NCI-H2029 (cell line): ENCODE data around the gene CCNE1.
"Not testable (repeated sequence)": the region's sequence is repeated elsewhere in the genome, so short reads cannot be mapped to it uniquely, and the experiment has no call there.

Source experiments
- DNase-seq: peaks from one replicate; lab custom pipeline; 2025; lab: John Stamatoyannopoulos, UW

Gene CCNE1

DNA sequence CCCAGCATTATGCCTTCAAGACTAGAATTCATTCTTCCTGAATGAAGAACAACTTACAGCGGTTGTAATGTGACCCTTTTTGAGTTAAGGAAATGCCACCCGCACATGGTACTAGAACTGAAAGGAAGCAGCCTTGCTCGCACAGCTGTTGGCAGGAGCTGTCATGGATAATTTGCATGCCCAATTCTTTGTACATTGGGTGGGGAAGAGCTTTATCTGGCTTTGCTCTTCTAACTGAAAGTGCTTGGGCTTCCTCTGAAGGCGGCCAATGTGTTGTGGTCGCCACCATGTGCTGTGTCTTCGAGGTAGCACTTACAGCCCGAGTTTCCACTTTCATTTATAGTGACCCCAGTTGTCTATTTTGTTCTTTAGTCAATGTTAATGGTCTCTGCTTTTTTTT is 3.4 kb downstream of the CCNE1 start:
- DNase-seq, result no peak

DNA sequence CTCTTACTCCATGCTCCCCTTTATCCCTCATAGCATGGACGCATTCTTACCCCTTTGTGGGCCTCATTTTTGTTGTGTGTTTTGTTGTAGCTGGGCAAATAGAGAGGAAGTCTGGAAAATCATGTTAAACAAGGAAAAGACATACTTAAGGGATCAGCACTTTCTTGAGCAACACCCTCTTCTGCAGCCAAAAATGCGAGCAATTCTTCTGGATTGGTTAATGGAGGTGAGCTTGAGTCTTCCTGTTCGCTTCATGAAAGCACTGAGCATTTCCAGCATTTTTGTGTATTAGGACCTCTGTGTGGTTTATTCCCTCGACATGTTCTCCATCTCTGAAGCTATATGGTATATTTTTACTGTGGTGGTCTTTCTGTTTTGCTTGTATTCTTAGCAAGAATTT is 5.5 kb downstream of the CCNE1 start:
- DNase-seq, result no peak

DNA sequence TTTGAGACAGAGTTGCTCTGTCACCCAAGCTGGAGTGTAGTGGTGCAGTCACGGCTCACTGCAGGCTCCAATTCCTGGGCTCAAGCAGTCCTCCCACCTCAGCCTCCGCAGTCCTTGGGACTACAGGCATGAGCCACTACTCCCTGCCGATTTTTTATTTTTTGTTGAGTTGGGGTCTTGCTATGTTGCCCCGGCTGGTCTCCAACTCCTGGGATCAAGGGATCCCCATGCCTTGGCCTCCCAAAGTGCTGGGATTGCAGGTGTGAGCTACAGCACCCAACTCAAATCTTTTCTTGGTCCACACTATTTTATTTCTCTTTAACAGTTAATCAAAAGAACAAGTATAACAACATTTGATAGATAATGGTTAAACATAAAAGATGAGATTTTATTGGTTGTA is 7.5 kb downstream of the CCNE1 start:
- no peak for DNase-seq

DNA sequence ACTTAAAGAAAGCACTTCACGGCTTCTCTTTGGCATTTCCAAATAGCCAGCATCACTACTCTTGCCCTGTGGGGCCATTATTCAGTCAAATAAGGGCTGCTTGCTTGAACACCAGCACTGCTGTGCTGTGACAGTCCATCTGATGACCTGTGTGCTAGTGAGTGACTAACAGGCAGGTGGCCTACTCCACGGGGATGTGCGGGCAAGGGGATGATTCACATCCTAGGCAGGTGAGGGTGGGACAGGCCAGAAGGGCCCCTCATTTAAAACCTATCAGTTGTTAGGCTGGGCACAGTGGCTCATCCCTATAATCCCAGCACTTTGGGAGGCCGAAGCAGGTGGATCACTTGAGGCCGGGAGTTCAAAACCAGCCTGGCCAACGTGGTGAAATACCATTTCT is 8.2 kb downstream of the CCNE1 start:
- DNase-seq, result no peak

DNA sequence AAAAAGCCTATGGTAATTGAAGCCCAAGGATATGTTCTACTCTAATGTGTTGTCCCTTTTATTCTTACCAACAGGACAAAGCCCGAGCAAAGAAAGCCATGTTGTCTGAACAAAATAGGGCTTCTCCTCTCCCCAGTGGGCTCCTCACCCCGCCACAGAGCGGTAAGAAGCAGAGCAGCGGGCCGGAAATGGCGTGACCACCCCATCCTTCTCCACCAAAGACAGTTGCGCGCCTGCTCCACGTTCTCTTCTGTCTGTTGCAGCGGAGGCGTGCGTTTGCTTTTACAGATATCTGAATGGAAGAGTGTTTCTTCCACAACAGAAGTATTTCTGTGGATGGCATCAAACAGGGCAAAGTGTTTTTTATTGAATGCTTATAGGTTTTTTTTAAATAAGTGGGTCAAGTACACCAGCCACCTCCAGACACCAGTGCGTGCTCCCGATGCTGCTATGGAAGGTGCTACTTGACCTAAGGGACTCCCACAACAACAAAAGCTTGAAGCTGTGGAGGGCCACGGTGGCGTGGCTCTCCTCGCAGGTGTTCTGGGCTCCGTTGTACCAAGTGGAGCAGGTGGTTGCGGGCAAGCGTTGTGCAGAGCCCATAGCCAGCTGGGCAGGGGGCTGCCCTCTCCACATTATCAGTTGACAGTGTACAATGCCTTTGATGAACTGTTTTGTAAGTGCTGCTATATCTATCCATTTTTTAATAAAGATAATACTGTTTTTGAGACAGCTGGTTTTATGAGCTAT is 12.0 kb downstream of the CCNE1 start:
- no peak for DNase-seq

DNA sequence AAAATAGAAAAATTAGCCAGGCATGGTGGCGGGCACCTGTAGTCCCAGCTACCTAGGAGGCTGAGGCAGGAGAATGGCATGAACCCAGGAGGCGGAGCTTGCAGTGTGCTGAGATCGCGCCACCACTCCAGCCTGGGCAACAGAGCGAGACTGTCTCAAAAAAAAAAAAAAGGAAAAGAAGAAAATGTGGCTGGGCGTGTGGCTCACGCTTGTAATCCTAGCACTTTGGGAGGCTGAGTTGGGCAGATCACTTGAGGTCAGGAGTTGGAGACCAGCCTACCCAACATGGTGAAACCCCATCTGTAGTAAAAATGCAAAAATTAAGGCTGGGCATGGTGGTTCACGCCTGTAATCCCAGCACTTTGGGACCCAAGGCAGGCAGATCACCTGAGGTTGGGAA is 13.5 kb downstream of the CCNE1 start:
- DNase-seq, result not testable (repeated sequence)

DNA sequence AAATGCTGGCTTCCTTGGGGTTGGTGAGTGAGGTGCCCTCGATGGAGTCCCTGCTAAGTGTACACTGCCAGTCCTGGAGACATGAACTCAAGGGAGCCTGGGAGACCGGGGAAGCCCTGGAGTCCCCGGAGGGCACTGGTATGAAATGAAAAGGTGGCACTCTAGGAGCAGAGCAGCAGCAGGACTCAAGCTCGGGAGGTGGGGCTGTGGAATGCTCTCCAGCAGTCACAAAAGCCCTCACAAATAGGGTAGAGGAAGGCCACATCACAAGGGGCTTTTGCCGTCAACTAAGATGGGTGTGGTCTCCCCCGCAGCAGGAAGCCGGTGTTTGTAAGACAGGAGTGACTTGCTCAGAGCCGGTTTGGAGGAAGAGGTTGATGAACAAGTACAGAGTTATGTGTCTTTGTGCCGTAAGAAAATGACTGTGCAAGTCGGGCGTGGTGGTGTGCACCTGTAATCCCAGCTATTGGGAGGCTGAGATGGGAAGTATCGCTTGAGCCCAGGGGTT is 19.3 kb downstream of the CCNE1 start:
- DNase-seq, result no peak

DNA sequence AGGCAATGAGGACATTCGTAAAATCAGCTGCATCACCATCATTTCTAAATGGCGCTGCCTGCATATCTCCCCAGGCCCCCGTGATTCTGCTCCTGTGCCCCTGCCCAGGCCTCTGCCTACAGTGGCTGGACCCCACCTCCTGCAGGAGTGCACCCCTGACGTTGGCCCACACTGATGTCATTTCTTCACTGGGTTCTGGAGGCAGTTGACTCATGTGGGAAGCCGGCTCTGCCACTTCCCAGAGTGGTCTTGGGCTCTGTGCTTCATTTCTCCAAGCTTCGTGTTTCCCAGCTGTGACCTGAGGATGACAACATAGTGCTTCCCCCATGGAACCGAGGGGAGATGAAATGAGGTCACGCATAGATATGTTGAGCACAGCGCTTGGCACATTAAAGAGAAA is 19.9 kb downstream of the CCNE1 start:
- DNase-seq, result no peak

DNA sequence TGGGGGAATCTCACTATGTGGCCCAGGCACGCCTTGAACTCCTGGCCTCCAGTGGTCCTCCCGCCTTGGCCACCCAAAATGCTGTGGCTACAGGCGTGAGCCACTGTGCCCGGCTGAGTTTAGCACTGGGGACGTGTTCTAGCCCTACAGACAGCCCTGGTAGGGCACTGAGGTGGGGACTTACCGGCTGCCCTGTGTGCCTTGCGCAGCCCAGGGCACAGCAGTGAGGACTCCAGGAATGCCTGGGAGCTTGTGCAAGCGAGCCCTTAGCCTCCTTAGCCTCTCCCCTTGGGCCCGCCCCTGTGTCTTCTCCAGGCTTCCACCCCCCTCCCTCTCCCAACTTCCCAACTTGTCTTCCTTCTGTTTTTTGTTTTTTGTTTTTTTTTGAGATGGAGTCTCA is 21.0 kb downstream of the CCNE1 start:
- DNase-seq, result no peak

DNA sequence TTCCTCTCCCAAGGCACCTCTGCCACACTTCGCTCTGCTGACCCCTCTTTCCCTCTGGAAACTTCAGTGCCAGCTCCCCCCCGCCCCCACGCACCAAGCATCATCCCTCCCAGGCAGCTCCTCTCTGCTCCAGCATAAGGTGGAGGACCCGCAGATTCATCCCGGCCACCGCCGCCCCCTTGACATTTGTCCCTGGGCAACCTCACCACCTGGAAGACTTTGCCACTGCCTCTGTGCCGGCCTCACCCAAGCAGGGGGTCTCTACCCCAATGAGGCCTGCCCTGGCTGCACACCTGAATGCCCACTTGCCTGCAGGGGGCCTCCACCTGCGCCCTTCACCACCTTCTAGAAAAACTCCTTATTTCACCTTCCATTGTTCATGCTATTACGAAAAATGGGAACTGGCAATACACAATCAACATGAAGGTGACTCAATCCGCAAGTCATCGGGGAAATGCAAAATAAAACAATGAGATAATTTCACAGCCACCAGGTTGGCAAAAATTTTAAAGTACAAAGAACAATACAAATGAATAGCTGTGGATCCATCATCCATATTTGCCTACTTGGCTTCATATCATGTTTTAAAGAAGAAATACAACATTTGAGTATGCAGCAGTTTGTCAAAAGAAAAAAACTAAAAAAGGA is 21.9 kb downstream of the CCNE1 start:
- no peak for DNase-seq

DNA sequence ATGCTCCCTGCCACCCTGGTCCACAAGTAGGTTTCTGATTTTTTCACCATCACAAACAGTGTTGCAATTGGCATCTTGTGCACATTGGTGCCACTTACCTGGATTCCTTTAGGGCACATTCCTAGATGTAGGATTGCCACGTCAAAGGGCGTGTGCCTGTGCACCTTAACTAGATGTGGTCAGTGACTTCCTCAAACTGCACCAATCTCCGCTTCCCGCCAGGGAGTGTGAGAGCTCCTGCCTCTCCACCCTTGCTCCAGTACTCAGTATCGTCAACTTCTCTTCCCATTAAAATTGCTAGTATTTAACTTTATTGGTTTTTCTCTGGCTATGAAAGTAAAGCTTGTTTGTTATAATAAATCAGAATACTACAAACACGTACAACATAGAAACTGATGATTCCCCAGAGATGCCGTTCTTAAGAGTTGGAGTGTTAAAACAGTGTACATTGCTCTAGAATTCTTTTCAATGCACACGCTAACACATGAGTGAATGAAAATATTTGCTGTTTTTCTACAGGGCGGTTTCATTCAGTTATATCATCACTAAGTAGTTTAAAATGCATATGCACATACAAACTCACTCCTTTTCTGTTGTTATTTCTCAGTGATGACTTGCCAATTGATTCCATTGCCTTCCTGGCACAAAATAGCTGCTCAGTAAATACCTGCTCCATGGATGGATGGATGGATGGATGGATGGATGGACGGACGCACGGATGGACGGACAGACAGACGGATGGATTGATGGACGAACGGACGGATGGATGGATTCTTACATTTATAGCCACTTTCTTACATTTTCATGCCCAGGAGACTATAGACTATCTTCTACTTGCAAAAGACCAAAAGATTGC is 23.4 kb downstream of the CCNE1 start:
- no peak for DNase-seq

DNA sequence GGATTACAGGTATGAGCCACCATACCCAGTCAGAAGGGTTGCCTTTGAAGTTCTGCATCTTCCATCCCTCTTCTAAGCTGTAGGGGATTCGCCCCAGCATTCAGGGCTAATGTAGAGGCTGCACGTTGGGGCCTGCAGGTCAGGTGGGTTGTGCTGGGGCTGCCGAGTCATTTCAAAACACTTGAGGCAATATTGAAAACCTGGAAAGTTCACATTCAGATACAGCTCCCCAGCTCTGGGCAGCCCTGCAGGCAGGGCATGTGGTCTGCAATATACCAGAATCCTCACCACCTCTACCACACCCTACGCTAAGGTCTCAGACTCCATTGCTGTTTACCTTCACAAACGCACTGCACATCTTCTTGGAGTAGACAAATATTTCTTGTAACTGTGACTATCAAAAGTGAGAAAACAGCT is 24.6 kb downstream of the CCNE1 start:
- no peak for DNase-seq

DNA sequence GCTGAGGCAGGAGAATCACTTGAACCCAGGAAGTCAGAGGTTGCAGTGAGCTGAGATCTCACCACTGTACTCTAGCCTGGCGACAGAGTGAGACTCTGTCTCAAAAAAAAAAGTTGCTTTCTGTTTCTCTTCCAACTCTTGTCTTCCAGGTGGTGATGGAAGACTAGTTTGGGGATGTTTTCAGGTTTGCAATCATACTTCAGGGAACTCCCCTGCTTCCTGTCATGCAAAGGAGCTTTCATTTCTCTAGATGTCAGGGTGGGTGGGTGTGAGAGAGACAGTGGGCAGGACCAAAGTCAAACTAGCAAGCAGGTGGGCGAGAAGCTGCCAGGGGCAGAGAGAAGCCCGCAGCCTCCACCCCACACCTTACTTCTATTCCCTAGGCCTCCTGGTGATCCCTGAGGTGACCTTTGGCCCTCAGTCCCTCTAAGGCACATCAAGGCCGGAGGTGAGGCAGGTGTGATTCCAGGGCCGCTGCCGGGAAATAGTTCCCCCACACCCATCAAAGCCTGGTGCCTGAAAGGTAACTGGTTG is 25.7 kb downstream of the CCNE1 start:
- no peak for DNase-seq

DNA sequence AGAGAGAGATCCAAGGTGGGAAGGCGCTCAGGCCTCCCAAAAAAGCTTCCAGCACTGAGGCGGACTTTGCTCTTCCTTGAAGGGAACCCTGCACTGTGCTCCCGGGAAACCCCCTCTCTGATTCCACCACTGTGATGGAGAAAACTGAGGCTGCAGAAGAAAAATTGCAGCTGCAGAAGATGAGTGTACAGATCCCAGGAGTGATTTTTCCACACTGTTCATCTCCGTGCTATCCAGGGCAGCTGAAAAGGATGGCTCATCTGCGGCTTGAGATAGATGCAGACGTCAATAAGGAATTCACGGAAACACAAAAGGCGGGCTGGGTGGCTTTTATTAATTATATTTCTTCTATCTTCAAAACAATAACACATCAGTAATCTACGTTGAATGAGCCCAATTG is 26.2 kb downstream of the CCNE1 start:
- no peak for DNase-seq

DNA sequence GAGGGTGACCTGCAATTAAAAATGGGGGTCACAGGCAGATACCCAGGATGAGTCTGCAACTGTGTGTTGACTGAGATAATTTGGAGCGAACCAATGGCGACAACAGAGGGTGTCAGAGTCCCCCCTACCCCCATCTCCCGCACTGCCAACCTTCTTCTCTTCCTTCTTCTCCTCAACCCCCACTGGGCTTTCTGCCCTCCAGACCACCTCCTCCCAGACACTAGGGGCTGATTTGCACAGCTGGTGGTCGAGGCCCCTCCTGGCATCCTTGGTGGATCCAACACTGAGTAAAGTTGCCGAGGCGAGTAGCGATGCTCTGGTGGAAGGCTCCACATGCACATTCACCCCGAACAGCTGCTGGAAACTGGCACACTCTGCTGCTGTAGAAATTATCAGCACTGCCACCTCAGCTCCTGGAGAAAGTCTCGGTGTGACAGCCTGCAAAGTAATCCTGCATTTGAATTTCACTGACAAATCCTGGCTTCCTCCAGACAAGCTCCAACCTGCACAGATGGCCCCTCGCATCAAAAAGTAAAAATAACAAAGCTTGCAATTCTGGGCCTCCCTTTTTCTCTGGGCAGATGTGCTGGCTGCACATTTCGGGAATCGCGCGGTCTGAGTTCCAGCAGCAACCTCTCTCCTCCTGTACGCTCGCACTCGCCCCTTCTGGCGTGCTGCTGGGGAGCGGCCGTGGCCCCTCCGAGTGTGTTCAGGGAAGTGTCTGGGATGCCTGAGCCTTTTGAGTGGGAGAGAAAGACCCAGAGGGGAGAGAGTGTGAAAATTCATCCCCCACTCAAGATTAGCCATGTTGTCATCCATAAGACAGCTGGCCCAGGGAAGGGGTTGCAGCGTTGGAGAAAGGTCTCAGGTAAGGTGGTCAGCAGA is 28.5 kb downstream of the CCNE1 start:
- no peak for DNase-seq

DNA sequence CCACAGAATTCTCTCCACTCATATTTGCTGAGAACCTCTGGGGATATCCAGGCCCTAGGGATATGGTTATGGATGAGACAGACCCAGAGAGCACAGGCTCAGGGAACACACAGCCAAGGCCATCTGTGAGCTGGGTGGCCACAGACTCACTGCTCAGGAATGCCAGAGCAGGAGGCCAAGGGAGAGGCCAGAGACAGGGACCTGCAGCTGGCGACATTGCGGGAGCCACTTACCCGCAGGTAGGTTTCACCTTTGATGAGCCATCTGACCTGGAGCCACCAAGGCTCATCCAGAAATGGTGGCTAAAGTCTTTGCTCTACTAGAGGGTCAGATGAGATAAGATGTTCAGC is 29.4 kb downstream of the CCNE1 start:
- no peak for DNase-seq

DNA sequence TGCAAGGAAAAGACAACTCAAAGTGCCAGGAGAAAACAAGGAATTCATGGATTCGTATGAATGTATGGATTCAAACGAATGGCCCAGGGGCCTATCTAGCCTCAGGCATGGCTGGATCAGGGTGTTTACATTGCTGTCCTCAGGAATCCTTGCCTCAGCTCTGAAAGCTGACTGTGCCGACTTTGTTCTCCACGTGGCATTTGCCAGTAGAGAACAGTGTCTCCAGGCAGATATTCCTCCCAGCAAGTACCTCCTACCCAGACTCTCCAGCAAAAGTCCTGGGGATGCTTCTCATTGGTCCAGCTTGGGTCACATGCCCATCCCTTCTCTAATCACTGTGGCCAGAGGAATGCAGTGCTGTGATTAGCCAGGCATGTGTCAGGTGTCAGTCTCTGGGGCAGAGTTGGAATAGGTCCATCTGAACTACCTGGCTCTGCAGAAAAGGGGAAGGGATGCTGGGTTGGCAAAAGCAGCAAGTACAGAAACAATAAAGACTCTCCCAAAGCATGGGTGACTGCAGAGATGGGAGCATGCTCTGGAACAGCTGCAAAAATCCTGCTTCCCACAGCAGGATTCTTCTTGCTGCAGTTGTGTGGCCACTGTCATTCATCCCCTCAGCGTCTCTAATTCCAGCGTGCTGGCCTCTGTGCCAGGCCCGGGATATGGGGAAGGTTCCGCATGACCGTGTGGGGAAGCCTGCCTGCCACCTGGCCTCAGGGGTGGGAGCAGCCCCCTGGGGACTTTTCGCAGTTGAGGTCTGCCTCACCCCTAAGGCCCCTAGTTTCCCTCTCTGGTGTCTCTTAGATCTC is 30.0 kb downstream of the CCNE1 start:
- no peak for DNase-seq

DNA sequence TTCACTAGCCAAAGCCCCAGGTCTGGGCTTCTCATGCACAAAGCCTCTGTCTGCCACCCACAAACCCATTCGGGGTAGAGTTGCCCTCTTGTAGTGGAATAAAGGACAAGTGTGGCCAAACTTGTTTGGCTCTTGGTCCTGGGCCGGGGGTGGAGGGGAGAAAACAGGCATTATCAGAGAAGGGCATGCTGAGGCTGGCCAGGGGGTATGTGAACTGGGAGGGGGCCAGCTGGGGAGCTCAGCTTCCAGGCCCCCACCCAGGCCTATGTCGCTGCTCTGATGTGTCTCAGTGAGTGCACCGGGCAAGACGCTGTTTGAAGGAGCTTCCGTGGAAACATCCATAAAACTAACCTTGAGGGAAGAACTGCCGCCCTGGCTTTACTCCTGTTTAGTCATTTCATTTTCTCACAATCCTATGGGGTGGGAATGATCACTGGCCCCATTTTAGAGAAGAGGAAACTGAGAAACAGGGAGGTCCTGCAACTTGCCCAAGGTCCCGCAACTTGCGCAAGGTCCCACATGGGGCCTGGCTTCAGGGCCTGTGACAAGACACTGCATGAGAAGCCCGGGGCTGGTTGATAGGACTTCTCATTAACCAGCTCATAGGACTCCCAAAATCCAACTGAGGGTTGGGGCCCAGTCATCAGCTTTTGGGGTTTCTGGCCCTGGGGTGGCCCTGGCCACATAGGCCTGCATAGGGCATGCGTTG is 30.8 kb downstream of the CCNE1 start:
- DNase-seq, result no peak

DNA sequence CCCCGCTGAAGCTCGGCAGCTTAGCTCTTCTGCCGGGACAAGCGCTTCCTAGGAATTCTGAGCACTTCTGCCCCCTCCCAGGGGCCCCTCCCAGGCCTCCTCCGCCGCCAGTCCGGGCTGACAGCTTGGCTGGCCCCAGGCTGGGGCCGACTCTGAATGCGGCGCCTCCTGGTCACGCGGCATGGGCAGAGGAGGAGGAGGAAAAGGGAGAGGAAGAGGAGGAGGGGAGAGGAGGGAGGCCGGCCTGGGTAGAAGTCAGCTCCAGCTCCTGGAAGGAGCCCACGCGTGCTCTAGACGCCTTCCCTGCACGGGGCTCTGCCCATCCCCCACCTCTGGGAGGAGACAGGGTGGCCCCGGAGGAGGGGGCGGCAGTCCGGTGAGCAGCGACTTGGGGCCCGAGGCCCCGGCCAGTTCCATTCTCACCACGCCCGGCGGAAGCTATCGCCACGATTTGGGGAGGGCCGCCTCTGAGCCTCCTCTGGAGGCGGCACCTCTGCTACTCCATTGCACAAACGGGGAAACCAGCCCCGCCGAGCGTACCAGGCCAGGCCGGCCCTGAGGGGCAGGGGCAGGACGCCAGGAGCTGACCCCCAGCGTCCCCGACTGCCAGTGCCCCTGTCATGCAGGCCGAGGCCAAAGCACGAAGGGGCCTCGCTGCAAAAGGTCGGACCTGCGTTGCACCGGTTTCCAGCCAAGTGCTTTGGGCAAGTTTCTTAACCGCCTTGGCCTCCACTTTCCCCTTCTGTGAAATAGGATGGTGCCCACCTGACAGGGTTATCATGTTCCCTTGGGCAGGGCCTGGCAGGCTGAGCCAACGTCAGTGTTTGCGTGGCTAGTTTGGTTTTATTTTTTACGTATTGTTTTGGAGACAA is 31.6 kb downstream of the CCNE1 start:
- no peak for DNase-seq
